ENCODE results near the gene ZXDC. TPM values are rescaled to one million over a fixed set of nuclear protein-coding genes. Genes with fewer than 3 reads are reported as not detected.
A peak's percentile ranks its signal among the peaks of the same experiment; 100 is the strongest.

Gene ZXDC
- polyA plus RNA-seq, 1 experiment, result 9.5 TPM

GRCh38 chr3:126478581-126479310, 3.1 kb upstream of the ZXDC start:
- POLR2A ChIA-PET, result no interaction called here
- CTCF ChIA-PET, result no interaction called here
- Histone ChIP-seq H3K4me3 (ENCODE audit: low read depth, low read length) (no peak overlapping the region), H3K27ac (ENCODE audit: low read depth, low read length) (no peak overlapping the region), H3K9me3 (ENCODE audit: control insufficient read depth, insufficient read depth, low read length) (no peaks in the 10 kb centered on the region; the same call in 1 of the 2 replicates), H3K27me3 (ENCODE audit: control insufficient read depth, insufficient read depth, low read length) (peaks cover 14% of the 10 kb centered on the region)
- no peak for DNase-seq (ENCODE audit: low read depth, low spot score)
- TF ChIP-seq, protein P1, sequence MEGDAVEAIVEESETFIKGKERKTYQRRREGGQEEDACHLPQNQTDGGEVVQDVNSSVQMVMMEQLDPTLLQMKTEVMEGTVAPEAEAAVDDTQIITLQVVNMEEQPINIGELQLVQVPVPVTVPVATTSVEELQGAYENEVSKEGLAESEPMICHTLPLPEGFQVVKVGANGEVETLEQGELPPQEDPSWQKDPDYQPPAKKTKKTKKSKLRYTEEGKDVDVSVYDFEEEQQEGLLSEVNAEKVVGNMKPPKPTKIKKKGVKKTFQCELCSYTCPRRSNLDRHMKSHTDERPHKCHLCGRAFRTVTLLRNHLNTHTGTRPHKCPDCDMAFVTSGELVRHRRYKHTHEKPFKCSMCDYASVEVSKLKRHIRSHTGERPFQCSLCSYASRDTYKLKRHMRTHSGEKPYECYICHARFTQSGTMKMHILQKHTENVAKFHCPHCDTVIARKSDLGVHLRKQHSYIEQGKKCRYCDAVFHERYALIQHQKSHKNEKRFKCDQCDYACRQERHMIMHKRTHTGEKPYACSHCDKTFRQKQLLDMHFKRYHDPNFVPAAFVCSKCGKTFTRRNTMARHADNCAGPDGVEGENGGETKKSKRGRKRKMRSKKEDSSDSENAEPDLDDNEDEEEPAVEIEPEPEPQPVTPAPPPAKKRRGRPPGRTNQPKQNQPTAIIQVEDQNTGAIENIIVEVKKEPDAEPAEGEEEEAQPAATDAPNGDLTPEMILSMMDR (IDR thresholded peaks at IDR 0.05; ENCODE audit: low read depth, low read length), result no peak

DNA sequence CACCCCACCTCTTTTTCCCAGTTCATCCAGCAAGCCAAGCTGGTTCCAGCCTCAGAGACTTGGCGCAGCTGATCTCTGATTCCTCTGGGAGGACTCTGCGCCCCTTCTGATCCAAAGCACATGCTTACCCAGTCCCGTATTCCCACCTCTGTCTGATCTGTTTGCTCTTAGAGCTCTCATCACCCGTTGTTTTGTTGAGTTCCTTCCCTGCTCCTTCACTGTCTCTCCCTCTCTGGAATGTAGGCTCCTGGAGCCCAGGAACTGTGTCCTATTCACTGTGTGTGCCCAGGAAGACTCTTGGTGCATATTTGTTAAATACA, 1.3 kb upstream of the ZXDC start:
- Histone ChIP-seq H3K9me3 (ENCODE audit: control insufficient read depth, insufficient read depth, low read length) (no peaks in the 10 kb centered on the region; the same call in 1 of the 2 replicates), H3K27me3 (ENCODE audit: control insufficient read depth, insufficient read depth, low read length) (peaks cover 9% of the 10 kb centered on the region), H3K27ac (ENCODE audit: low read depth, low read length) (no peak overlapping the region), H3K4me3 (ENCODE audit: low read depth, low read length) (no peak overlapping the region)
- POLR2A ChIA-PET, result no interaction called here
- CTCF ChIA-PET, result no interaction called here
- TF ChIP-seq, protein P1 (IDR thresholded peaks at IDR 0.05; ENCODE audit: low read depth, low read length), result no peak
- no peak for DNase-seq (ENCODE audit: low read depth, low spot score)

GRCh38 chr3:126476166-126477060, 722 bp upstream of the ZXDC start:
- POLR2A ChIA-PET, result interaction anchor here (1.0 kb wide), 1 partner anchor 25 kb away, joined by 3 read pairs; no protein-coding TSS in a partner anchor
- DNase-seq (ENCODE audit: low read depth, low spot score), result no peak

DNA sequence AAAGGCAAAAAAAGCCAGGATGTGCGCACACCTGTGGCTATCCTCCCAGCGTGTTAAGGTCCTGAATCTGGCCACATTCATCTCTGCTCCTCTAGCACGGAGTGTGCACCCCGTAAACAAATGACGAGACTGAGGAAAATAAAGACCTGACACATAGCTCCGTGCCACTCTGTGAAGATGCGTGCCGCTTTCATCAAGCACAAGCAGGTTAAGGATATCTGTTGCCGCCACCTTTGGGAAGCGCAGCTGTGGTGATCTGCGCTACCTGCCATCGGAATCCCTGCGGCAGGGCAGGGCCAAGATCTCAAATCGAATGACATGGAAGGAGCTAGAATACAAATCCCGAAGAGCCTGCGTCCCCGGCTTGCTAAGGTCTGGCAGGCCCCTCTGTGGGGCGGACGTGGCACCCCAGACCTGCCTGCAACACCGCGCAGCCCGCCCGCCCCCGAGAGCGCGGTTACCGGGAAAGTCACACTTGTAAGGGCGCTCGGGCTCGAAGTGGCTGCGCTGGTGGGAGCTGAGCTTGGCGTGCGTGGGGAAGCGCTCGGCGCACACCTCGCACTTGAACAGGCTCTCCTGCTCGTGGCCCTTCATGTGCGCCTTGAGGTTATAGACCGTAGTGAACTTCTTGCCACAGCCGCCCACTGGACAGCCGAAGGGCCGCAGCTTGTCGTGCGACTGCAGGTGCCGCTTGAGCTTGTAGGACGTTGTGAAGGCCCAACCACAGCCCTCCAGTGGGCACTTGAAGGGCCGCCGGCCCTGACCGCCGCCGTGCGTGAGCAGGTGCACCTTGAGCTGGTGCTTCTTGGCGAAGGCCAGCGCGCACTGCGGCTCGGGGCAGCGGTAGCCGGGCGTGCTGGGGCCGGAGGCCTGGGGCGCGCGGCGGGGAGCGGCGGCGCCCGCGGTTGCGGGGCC, 936 bp downstream of the ZXDC start:
- ChIA-PET POLR2A (interaction anchor here (1.0 kb wide), 1 partner anchor 23 kb away, joined by 3 read pairs; no protein-coding TSS in a partner anchor), CTCF (interaction anchor here (0.6 to 0.9 kb wide), 3 partner anchors 274 to 973 kb away, joined by 3 to 7 read pairs (median 3); no protein-coding TSS in a partner anchor)
- Histone ChIP-seq H3K4me3 (ENCODE audit: low read depth, low read length) (peak overlapping the region; percentile 79), H3K27me3 (ENCODE audit: control insufficient read depth, insufficient read depth, low read length) (no peaks in the 10 kb centered on the region), H3K27ac (ENCODE audit: low read depth, low read length) (peak overlapping the region; percentile 47), H3K9me3 (ENCODE audit: control insufficient read depth, insufficient read depth, low read length) (no peaks in the 10 kb centered on the region; the same call in 1 of the 2 replicates)
- no peak for DNase-seq (ENCODE audit: low read depth, low spot score)
- TF ChIP-seq, protein P1 (IDR thresholded peaks at IDR 0.05; ENCODE audit: low read depth, low read length), result no peak

More at GRCh38 chr3:126476166-126477060, 722 bp upstream of the ZXDC start:
- CTCF ChIA-PET, result interaction anchor here (0.8 to 1.0 kb wide), 2 partner anchors 20 to 275 kb away, joined by 3 read pairs; no protein-coding TSS in a partner anchor
- H3K4me3 ChIP-seq (ENCODE audit: low read depth, low read length), result peak overlapping the region; percentile 87
- no peaks in the 10 kb centered on the region; the same call in 1 of the 2 replicates for H3K9me3 ChIP-seq (ENCODE audit: control insufficient read depth, insufficient read depth, low read length)
- peaks cover 3% of the 10 kb centered on the region for H3K27me3 ChIP-seq (ENCODE audit: control insufficient read depth, insufficient read depth, low read length)
- TF ChIP-seq, protein P1 (IDR thresholded peaks at IDR 0.05; ENCODE audit: low read depth, low read length), result no peak
- peak overlapping the region; percentile 47 for H3K27ac ChIP-seq (ENCODE audit: low read depth, low read length)

All from AG04450 (cell line).